ENCODE results near the gene ZNF324B.
"Not testable (repeated sequence)": the region's sequence is repeated elsewhere in the genome, so short reads cannot be mapped to it uniquely, and the experiment has no call there.

The ZNF324B gene

GRCh38 chr19:58456111-58456510 is 4.7 kb downstream of the ZNF324B start:
- DNase-seq, result no peak

GRCh38 chr19:58460039-58460438 is 8.6 kb downstream of the ZNF324B start:
- no peak for DNase-seq

GRCh38 chr19:58466089-58466759 is 14.8 kb downstream of the ZNF324B start:
- DNase-seq, result no peak

- peak; percentile 75 for DNase-seq
Observed at GRCh38 chr19:58466760-58467589, 15.6 kb downstream of the ZNF324B start, which contains the start of gene ZNF324. Gene ZNF324 (plus strand): TSS chr19:58467080. CDS start chr19:58469186, 2,106 bp downstream.

- no peak for DNase-seq
Observed at GRCh38 chr19:58468216-58468839, 16.9 kb downstream of the ZNF324B start.

- DNase-seq, result no peak
Observed at GRCh38 chr19:58469241-58470013, 18.0 kb downstream of the ZNF324B start.

- not testable (repeated sequence) for DNase-seq
Observed at GRCh38 chr19:58470837-58471543, 19.6 kb downstream of the ZNF324B start.

- no peak for DNase-seq
Observed at GRCh38 chr19:58471736-58472135, 20.3 kb downstream of the ZNF324B start.

- DNase-seq, result no peak
Observed at GRCh38 chr19:58473775-58474174, 22.4 kb downstream of the ZNF324B start.

- DNase-seq, result no peak
Observed at GRCh38 chr19:58474291-58474996, 23.0 kb downstream of the ZNF324B start.

- no peak for DNase-seq
Observed at GRCh38 chr19:58474997-58475713, 23.7 kb downstream of the ZNF324B start.

- peak; percentile 86 for DNase-seq
Observed at GRCh38 chr19:58475714-58476497, 24.5 kb downstream of the ZNF324B start, which contains the start of gene ZNF446. Gene ZNF446 (plus strand): TSS chr19:58476352. CDS start chr19:58477219, 867 bp downstream.

GRCh38 chr19:58476498-58477015 is 25.1 kb downstream of the ZNF324B start:
- DNase-seq, result no peak

- no peak for DNase-seq
Observed at GRCh38 chr19:58477130-58477529, 25.7 kb downstream of the ZNF324B start.

- DNase-seq, result no peak
Observed at GRCh38 chr19:58477871-58478270, 26.4 kb downstream of the ZNF324B start.

- DNase-seq, result no peak
Observed at GRCh38 chr19:58479303-58479702, 27.9 kb downstream of the ZNF324B start.

GRCh38 chr19:58479736-58480480 is 28.5 kb downstream of the ZNF324B start:
- DNase-seq, result no peak

- DNase-seq, result no peak
Observed at GRCh38 chr19:58480481-58480830, 29.0 kb downstream of the ZNF324B start.

GRCh38 chr19:58480831-58481230 is 29.4 kb downstream of the ZNF324B start:
- no peak for DNase-seq

Measured in NCI-H2081 treated with DMSO at 0.1 percent for 48 hours (cell line).